ENCODE measurements around the gene FTO. TPM values are rescaled to one million over a fixed set of nuclear protein-coding genes. Genes with fewer than 3 reads are reported as not detected.

FTO gene
- total RNA-seq, 4 donors from 2014 or later = 70.9 to 89.7 (median 86.8) TPM

DNA sequence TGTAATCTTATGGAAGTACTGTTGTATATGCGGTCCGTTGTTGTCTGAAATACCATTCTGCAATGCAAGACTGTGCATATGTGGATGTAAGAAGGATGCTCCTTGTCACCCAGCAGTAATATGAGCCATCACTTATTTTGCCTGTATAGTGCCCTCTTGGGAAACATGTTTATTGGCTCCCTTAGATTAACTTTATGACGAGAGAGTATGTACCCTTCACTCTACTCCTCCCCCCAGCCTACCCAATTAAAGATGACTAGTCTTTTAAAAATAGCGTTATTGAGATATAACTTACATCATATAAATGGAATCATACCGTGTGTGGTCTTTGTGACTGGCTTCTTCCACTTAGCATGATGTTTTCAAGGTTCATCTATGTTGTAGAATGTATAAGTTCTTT, 33.6 kb downstream of the FTO start:
- ATAC-seq (ENCODE audit: low FRiP score) = no peak
- TF ChIP-seq, protein P1, sequence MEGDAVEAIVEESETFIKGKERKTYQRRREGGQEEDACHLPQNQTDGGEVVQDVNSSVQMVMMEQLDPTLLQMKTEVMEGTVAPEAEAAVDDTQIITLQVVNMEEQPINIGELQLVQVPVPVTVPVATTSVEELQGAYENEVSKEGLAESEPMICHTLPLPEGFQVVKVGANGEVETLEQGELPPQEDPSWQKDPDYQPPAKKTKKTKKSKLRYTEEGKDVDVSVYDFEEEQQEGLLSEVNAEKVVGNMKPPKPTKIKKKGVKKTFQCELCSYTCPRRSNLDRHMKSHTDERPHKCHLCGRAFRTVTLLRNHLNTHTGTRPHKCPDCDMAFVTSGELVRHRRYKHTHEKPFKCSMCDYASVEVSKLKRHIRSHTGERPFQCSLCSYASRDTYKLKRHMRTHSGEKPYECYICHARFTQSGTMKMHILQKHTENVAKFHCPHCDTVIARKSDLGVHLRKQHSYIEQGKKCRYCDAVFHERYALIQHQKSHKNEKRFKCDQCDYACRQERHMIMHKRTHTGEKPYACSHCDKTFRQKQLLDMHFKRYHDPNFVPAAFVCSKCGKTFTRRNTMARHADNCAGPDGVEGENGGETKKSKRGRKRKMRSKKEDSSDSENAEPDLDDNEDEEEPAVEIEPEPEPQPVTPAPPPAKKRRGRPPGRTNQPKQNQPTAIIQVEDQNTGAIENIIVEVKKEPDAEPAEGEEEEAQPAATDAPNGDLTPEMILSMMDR (IDR thresholded peaks at IDR 0.05) = no peak

DNA sequence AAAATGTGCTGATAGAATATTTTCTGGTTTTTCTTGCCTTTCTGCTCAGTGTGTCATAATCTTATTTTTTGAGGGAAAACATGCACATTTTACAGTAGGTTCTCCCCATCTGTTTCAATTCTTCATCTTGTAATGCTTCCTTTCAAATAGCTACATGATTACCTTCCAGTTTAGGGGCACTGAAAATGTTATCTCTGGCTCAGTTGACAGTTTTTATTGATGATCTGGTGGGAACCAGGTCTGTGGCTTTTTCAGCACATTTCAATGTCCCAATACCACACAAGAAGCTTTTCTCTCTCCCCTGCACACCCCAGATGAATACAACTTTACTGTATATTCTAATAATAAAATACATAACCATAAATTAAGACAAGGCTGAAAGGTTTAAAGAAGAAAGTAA, 36.5 kb downstream of the FTO start:
- TF ChIP-seq, protein P1 (IDR thresholded peaks at IDR 0.05) = no peak
- ATAC-seq (ENCODE audit: low FRiP score) (no peak), DNase-seq (ENCODE audit: low spot score) (no peak)

More for the DNA sequence above, 33.6 kb downstream of the FTO start:
- no peak for DNase-seq (ENCODE audit: low spot score)

DNA sequence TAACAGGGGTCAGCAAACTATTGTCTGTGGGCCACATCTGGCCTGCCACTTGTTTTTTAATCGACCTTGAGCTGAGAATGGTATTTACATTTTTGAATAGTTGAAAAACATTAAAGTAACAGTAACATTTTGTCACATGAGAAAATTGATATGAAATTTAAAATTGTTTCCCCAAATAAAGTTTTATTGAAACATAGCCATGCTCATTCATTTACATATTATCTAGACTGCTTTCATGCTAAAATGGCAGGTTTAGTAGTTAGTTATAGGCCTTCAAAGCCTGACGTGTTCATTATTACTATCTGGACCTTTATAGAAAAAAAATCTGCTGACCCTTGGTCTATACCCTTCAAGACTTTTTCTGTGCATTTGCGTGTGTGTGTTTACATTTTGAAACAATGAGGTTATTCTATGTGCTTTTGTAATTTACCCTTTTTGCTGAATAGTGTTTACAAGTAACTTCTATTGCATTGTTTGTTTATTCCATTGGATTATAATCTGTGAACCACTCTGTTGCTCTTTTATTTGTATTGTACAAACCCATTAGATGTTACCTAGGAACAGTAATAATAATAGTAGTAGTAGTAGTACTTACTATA, 37.1 kb downstream of the FTO start:
- ATAC-seq (ENCODE audit: low FRiP score) = no peak
- no peak for DNase-seq (ENCODE audit: low spot score)
- TF ChIP-seq, protein P1 (IDR thresholded peaks at IDR 0.05) = no peak

DNA sequence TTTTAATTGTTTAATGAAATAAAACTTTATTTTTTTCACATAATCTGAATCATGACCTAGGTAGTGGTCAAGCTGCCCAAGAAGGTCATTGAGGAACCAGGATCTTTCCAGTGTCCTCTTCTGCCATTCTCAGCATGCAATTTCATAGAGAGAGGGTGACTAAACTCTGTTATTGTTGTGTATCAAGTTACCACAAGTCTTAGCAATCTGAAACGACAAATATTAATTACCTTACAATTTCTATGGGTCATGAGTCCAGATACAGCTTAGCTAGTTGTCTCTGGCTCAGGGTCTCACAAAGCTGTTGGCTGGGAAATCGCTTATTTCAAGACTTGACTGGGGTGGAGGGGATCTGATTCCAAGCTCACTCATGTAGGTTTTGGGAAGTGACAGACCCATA, 37.6 kb downstream of the FTO start:
- DNase-seq (ENCODE audit: low spot score) (no peak), ATAC-seq (ENCODE audit: low FRiP score) (no peak)
- TF ChIP-seq, protein P1 (IDR thresholded peaks at IDR 0.05) = no peak

DNA sequence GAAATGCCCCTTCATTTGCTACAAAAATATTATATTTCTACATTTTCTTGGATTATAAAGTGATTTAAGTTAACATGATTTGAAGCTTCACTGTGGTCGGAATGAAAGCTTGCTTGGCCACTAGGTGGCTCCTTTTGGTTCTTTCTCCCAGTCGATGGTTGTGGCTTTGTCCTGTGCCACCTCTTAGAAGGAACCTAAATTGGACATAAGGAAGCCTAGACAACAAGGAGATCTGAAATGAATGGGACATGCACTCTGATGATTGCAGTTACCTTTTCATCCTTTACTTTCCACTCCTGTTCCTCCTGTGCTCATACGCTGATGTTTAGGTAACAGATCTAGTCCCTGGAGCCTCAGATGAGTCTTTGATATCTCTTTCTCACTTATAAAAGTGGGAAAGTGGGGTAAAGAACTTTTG, 39.2 kb downstream of the FTO start:
- DNase-seq (ENCODE audit: low spot score) = no peak
- no peak for ATAC-seq (ENCODE audit: low FRiP score)
- TF ChIP-seq, protein P1 (IDR thresholded peaks at IDR 0.05) = no peak

DNA sequence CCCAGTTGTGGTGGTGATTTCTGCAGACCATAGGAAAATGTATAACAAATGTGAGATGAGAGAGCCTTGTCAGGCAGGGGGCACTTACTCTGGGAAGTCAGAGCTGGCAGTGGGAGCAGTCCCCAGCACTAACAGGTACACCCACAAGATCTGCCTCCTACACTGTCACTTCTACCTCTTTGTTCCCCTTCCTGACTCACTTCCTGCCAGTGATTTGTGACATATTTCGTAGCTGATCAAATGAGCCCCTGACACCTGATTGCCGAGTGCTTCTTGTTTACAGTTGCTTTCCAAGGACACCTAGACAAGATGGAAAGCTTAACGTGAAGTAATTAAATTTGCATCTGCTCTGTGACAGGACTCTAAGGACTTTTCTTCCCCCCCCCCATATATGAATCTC, 40.5 kb downstream of the FTO start:
- ATAC-seq (ENCODE audit: low FRiP score) (no peak), DNase-seq (ENCODE audit: low spot score) (no peak)
- TF ChIP-seq, protein P1 (IDR thresholded peaks at IDR 0.05) = no peak

DNA sequence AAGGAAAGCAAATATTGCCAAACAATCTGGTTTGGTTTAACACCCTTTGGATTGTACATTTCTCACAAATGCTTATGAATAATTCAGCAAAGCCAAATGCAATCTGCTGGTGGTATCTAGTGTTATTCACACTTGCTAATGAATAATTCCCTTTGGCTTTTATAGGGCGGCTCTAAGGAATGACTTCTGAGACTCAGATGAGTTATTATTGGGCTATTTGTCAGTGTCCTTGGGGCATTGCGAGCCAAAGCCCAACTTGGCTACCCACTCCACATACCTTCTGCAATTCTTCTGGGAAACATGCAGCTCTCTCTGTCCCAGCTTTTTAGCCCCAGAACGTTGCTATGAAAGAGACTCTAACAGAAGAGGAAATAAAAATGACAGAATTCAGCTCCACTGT, 41.1 kb downstream of the FTO start:
- DNase-seq (ENCODE audit: low spot score) (no peak), ATAC-seq (ENCODE audit: low FRiP score) (peak; percentile 93)
- TF ChIP-seq, protein P1 (IDR thresholded peaks at IDR 0.05) = no peak

Data from omental fat pad (tissue), 4 donors.